ENCODE data around the gene BAHD1.

BAHD1 gene

DNA sequence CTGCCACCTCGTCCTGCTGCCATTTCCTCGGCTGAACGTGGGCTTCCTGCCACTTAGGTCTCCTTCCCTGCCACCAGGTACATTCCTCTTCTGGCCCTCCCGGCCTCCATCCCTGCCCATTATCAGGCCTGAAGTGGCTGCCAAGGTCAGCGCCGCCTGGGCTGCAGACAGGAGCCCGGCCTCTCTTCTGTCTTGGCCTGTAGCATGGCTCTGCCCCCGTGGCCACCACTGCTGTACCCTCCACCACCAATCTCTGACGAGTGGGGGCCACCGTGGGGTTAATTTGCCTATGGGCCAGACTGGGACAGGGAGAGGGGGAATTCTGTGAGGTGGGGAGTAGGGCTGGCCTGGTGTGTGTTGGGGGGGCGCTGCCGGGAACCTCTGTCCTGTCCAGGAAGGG lies 2.0 kb upstream of the BAHD1 start:
- no peak for DNase-seq (ENCODE audit: low read depth)
- TF ChIP-seq, protein P1, sequence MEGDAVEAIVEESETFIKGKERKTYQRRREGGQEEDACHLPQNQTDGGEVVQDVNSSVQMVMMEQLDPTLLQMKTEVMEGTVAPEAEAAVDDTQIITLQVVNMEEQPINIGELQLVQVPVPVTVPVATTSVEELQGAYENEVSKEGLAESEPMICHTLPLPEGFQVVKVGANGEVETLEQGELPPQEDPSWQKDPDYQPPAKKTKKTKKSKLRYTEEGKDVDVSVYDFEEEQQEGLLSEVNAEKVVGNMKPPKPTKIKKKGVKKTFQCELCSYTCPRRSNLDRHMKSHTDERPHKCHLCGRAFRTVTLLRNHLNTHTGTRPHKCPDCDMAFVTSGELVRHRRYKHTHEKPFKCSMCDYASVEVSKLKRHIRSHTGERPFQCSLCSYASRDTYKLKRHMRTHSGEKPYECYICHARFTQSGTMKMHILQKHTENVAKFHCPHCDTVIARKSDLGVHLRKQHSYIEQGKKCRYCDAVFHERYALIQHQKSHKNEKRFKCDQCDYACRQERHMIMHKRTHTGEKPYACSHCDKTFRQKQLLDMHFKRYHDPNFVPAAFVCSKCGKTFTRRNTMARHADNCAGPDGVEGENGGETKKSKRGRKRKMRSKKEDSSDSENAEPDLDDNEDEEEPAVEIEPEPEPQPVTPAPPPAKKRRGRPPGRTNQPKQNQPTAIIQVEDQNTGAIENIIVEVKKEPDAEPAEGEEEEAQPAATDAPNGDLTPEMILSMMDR (IDR thresholded peaks at IDR 0.05; ENCODE audit: low read length, missing control alignments), result no peak
- no peak overlapping the region for H3K4me3 ChIP-seq (replicated peaks; ENCODE audit: low read depth, low read length)

DNA sequence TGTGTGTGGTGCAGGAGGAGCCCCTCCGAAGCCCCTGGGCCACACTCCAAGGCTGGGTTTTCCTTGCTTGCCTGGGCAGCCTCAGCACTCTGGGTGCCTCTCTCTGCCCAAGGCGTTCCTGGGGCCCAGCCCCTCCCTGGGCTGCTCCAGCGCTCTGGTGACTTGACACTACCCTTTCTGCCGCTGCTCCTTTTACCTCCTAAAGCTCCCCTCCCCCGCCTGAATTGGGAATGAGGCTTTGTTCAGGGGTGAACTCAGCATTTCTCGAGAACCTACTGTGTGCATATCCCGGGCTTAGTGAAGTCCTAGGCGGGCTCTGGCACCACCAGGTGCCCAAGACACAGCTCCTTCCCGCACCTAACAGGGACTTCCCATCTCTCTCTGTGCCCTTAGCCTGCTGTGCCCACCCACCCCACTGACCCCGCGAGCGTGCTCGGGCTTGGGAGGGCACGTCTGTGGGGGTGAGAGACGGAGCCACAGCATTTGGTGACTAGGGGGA lies 1.2 kb upstream of the BAHD1 start:
- TF ChIP-seq, protein P1 (IDR thresholded peaks at IDR 0.05; ENCODE audit: low read length, missing control alignments), result no peak
- H3K4me3 ChIP-seq (replicated peaks; ENCODE audit: low read depth, low read length), result peak overlapping the region; percentile 68
- DNase-seq (ENCODE audit: low read depth), result no peak

DNA sequence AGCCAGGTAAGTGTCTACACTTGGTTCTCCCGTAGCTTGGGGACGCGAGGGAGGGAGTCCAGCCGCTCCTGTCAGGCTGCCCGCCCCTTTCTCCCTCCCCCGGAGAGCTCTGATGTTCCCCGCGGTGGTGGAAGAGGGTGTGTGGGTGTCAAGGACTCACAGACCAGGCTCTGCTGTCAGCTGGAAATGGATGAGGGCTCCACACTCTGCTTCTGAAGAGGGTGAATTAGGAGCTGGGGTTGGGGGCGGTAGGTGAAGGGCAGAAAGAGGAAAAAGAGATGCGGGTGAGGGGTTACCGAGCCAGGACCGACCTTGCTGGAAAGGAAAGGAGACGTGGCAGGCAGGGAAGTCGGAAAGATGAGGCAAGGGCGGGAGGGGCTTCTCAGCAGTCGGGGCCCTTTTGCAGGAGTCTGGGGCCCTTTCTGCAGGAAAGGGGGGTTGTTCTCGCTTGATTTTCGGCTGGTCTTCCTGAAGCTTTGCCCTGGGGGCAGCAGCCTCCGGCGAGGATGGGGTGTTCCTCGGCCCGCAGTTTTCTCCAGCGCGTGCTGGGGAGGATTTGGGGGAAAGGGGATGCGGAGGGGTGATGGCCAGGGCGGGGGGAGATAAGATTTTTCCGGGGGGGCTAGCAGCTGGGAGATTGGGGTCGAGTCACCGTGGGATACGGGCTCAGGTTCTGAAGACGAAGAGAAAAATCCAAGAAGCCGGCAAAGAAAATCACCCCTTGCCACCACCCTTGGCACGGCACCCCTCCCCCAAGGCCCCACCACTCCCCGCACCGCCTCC lies 602 bp upstream of the BAHD1 start:
- peak; percentile 31 for DNase-seq (ENCODE audit: low read depth)
- peak overlapping the region; percentile 68 for H3K4me3 ChIP-seq (replicated peaks; ENCODE audit: low read depth, low read length)
- TF ChIP-seq, protein P1 (IDR thresholded peaks at IDR 0.05; ENCODE audit: low read length, missing control alignments), result no peak

DNA sequence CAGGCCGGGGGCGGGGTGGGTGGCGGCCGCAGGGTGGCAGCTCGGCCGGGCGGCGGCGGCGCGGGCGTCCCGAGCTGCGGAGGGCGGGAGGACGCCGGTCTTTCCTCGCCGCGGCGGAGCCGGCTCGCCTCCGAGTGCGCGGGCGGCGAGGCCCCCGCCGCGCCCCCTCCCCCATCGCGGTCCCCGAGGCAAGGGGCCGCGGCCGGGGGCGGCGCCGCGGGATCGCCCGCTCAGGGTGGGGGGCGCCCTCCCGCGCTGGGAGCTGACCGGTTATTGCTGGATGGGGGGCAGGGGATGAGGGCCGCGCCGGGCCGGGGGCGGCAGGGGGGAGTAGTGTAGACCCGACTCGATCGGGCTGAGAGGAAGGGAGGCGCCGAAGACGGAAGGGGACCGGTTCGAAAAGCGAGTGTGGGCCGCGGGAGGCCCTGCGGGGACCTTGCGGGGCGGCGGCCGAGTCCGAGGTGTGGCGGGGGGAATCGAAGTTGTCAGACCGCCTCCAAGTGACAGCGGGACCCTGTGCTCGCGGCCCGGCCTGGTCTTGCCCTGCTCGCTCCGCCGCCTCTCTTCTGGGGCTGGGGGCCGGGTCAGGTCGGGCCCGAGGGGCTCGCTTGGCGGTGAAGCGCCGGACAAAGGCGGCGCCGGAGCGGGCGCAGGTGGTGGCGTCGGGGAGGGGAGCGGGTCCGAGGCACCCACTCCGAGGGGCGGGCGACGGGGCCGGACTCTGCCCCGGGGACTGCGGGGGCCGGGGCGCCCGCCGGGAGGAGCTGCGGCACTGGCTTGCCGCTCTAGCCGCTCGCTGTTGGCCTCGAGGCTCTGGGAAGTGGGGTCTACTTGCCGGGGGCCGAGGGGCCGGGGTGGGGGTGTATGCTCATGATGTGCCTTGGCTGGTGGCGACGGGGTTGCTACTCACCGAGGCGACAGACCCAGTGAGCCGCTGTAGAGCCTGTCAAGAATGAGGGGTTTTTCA lies 1.1 kb downstream of the BAHD1 start:
- H3K4me3 ChIP-seq (replicated peaks; ENCODE audit: low read depth, low read length), result peak overlapping the region; percentile 68
- TF ChIP-seq, protein P1 (IDR thresholded peaks at IDR 0.05; ENCODE audit: low read length, missing control alignments), result no peak
- DNase-seq (ENCODE audit: low read depth), result no peak

DNA sequence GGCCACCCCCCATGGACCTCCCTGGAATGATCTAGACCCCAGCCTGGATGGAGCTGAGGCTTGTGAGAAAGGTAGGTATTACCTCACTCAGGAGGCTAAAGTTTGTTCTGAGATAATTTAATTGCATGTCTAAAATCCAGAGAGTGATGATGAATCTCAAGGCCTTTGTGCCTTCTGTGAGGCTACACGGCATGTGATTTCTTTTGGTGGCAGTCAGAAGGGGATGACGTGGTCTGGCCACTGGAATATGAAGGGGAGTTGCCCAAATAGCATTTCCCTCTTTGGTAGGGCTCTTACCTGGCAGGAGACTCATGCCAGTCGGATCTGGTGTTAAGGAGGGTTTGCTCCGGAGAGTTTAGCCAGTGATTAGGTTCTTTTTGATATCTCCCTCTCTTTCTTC lies 2.5 kb downstream of the BAHD1 start:
- no peak for DNase-seq (ENCODE audit: low read depth)
- TF ChIP-seq, protein P1 (IDR thresholded peaks at IDR 0.05; ENCODE audit: low read length, missing control alignments), result no peak
- H3K4me3 ChIP-seq (replicated peaks; ENCODE audit: low read depth, low read length), result no peak overlapping the region

DNA sequence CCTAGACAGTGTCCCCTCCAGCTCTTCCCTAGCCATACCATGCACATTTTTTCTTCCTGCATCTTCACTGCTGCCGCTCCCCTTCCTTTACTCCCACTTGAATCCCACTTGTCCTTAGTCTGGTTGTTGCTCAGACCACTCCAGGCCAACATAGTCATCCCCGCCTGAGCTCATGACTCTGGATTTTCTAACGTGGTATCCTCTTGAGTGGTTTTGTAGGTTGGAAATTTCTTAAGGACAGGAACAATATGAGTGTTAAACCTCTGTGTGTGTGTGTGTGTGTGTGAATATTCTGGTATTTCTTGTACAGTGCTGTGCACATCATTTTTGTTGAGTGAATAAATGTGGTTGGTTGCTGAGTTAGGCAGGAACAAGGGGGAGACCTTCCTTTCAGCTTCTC lies 3.1 kb downstream of the BAHD1 start:
- no peak overlapping the region for H3K4me3 ChIP-seq (replicated peaks; ENCODE audit: low read depth, low read length)
- TF ChIP-seq, protein P1 (IDR thresholded peaks at IDR 0.05; ENCODE audit: low read length, missing control alignments), result no peak
- DNase-seq (ENCODE audit: low read depth), result no peak
